Astrocyte of the cerebellum (primary cell): ENCODE results near the gene VASP.
A peak's percentile ranks its signal among the peaks of the same experiment; 100 is the strongest.

Experiments
- DNase-seq: peaks from one replicate; pipeline ENCODE4 v3.0.0-alpha.2; 2011; ENCODE audit warnings: low read depth
- H3K4me3 ChIP-seq: 2 replicates; pipeline ENCODE4 v1.5.1; 2011; ENCODE audit warnings: mild to moderate bottlenecking, low read depth, low read length, moderate library complexity
- CTCF ChIP-seq: IDR thresholded peaks from 2 replicates; pipeline ENCODE4 v1.5.1; 2012; ENCODE audit warnings: low read length, low read depth, moderate library complexity, mild to moderate bottlenecking; ENCODE audit errors: missing control alignments
- in situ Hi-C: cut with HindIII; loops from 2 replicates; pipeline ENCODE4 v1.10.0; 2017; ENCODE audit warnings: low sequenced_read_pairs

The VASP gene

GRCh38 chr19:45515807-45516401, 8.6 kb downstream of the VASP start:
- no peak for DNase-seq
- no peak for TF ChIP-seq CTCF
- H3K4me3 ChIP-seq, result no peak overlapping the region
- in situ Hi-C loops, result no loop called here

- no peak overlapping the region for H3K4me3 ChIP-seq
- TF ChIP-seq CTCF, result no peak
- in situ Hi-C loops, result no loop called here
- DNase-seq, result no peak
Observed at GRCh38 chr19:45517238-45517637, 10.0 kb downstream of the VASP start.

- in situ Hi-C loops, result no loop called here
- H3K4me3 ChIP-seq, result no peak overlapping the region
- TF ChIP-seq CTCF, result no peak
- DNase-seq, result no peak
Observed at GRCh38 chr19:45517641-45518468, 10.6 kb downstream of the VASP start.

GRCh38 chr19:45518469-45518826, 11.2 kb downstream of the VASP start:
- in situ Hi-C loops, result no loop called here
- TF ChIP-seq CTCF, result no peak
- DNase-seq, result no peak
- no peak overlapping the region for H3K4me3 ChIP-seq

- no peak for DNase-seq
- in situ Hi-C loops, result no loop called here
- TF ChIP-seq CTCF, result no peak
- H3K4me3 ChIP-seq, result no peak overlapping the region
Observed at GRCh38 chr19:45522010-45522941, 15.0 kb downstream of the VASP start.

GRCh38 chr19:45523642-45524256, 16.5 kb downstream of the VASP start:
- TF ChIP-seq CTCF, result peak; percentile 88
- no peak overlapping the region for H3K4me3 ChIP-seq
- DNase-seq, result peak; percentile 74
- in situ Hi-C loops, result no loop called here
